Measurements from ENCODE around the gene CDC6. TPM values are rescaled to one million over a fixed set of nuclear protein-coding genes. Genes with fewer than 3 reads are reported as not detected.

Gene CDC6
- total RNA-seq, 2 experiments from 2014 or later = 105 to 171 TPM

- CTCF ChIA-PET = interaction anchor here (0.6 to 1.5 kb wide), 4 partner anchors 45 to 249 kb away, joined by 3 to 5 read pairs (median 4); no protein-coding TSS in a partner anchor
- POLR2A ChIA-PET = no interaction called here
- no peaks in the 10 kb centered on the region for H3K9me3 Mint-ChIP-seq (ENCODE audit: low read depth)
Observed at GRCh38 chr17:40348136-40348504, 60.4 kb downstream of the CDC6 start.

GRCh38 chr17:40348562-40349476 lies 61.1 kb downstream of the CDC6 start:
- peaks cover 48% of the 10 kb centered on the region for H3K4me1 Mint-ChIP-seq
- no peak for DNase-seq

More at GRCh38 chr17:40348136-40348504, 60.4 kb downstream of the CDC6 start:
- Mint-ChIP-seq H3K4me1 (peaks cover 54% of the 10 kb centered on the region), H3K4me3 (no peak overlapping the region), H3K36me3 (ENCODE audit: low read depth) (peaks cover 23% of the 10 kb centered on the region), H3K27ac (peak overlapping the region; percentile 0), H3K27me3 (no peaks in the 10 kb centered on the region)
- intact Hi-C loops (cut with DNase I, micrococcal nuclease) = no loop called here
- ATAC-seq (no peak), DNase-seq (no peak)

GRCh38 chr17:40349477-40349894 lies 61.8 kb downstream of the CDC6 start:
- ATAC-seq (no peak), DNase-seq (no peak)
- CTCF ChIA-PET = interaction anchor here (0.5 to 1.0 kb wide), 3 partner anchors 41 to 82 kb away, joined by 3 read pairs; no protein-coding TSS in a partner anchor
- POLR2A ChIA-PET = no interaction called here
- no peaks in the 10 kb centered on the region for H3K9me3 Mint-ChIP-seq (ENCODE audit: low read depth)
- no peak overlapping the region for H3K4me3 Mint-ChIP-seq
- peaks cover 41% of the 10 kb centered on the region for H3K4me1 Mint-ChIP-seq
- H3K27me3 Mint-ChIP-seq = no peaks in the 10 kb centered on the region
- H3K27ac Mint-ChIP-seq = no peak overlapping the region
- intact Hi-C loops (cut with DNase I, micrococcal nuclease) = no loop called here
- H3K36me3 Mint-ChIP-seq (ENCODE audit: low read depth) = peaks cover 24% of the 10 kb centered on the region

More at GRCh38 chr17:40348562-40349476, 61.1 kb downstream of the CDC6 start:
- Mint-ChIP-seq H3K27me3 (no peaks in the 10 kb centered on the region), H3K4me3 (no peak overlapping the region), H3K36me3 (ENCODE audit: low read depth) (peaks cover 24% of the 10 kb centered on the region), H3K9me3 (ENCODE audit: low read depth) (no peaks in the 10 kb centered on the region), H3K27ac (peak overlapping the region; percentile 0)
- ChIA-PET POLR2A (no interaction called here), CTCF (interaction anchor here (0.5 to 1.2 kb wide), 7 partner anchors 17 to 250 kb away, joined by 3 to 5 read pairs (median 3); no protein-coding TSS in a partner anchor)
- intact Hi-C loops (cut with DNase I, micrococcal nuclease) = no loop called here
- ATAC-seq = no peak

- CTCF ChIA-PET = interaction anchor here (0.8 kb wide), 1 partner anchor 42 kb away, joined by 3 read pairs; no protein-coding TSS in a partner anchor
- peak overlapping the region; percentile 20 for H3K27ac Mint-ChIP-seq
- H3K4me1 Mint-ChIP-seq = peaks cover 35% of the 10 kb centered on the region
- ATAC-seq (no peak), DNase-seq (no peak)
- no peak overlapping the region for H3K4me3 Mint-ChIP-seq
- intact Hi-C loops (cut with DNase I, micrococcal nuclease) = no loop called here
- no peaks in the 10 kb centered on the region for H3K9me3 Mint-ChIP-seq (ENCODE audit: low read depth)
- peaks cover 24% of the 10 kb centered on the region for H3K36me3 Mint-ChIP-seq (ENCODE audit: low read depth)
- no peaks in the 10 kb centered on the region for H3K27me3 Mint-ChIP-seq
- POLR2A ChIA-PET = no interaction called here
Observed at GRCh38 chr17:40349895-40350688, 62.4 kb downstream of the CDC6 start.

- peaks cover 29% of the 10 kb centered on the region for H3K4me1 Mint-ChIP-seq
Observed at GRCh38 chr17:40350689-40351358, 63.1 kb downstream of the CDC6 start.

GRCh38 chr17:40351359-40352236 lies 63.9 kb downstream of the CDC6 start:
- Mint-ChIP-seq H3K4me3 (no peak overlapping the region), H3K4me1 (peaks cover 21% of the 10 kb centered on the region), H3K27me3 (no peaks in the 10 kb centered on the region), H3K27ac (no peak overlapping the region), H3K9me3 (ENCODE audit: low read depth) (no peaks in the 10 kb centered on the region), H3K36me3 (ENCODE audit: low read depth) (peaks cover 27% of the 10 kb centered on the region)
- CTCF ChIA-PET = interaction anchor here (0.6 to 6.4 kb wide), 9 partner anchors 10 to 62 kb away, joined by 3 to 125 read pairs (median 4); partner anchors contain the start of gene RARA
- intact Hi-C loops (cut with DNase I, micrococcal nuclease) = no loop called here
- POLR2A ChIA-PET = interaction anchor here (0.5 kb wide), 1 partner anchor 54 kb away, joined by 4 read pairs; no protein-coding TSS in a partner anchor
- ATAC-seq (no peak), DNase-seq (no peak)

More at GRCh38 chr17:40350689-40351358, 63.1 kb downstream of the CDC6 start:
- DNase-seq (no peak), ATAC-seq (no peak)
- Mint-ChIP-seq H3K27ac (no peak overlapping the region), H3K9me3 (ENCODE audit: low read depth) (no peaks in the 10 kb centered on the region), H3K4me3 (no peak overlapping the region), H3K27me3 (no peaks in the 10 kb centered on the region), H3K36me3 (ENCODE audit: low read depth) (peaks cover 27% of the 10 kb centered on the region)
- CTCF ChIA-PET = interaction anchor here (0.7 to 6.4 kb wide), 4 partner anchors 17 to 57 kb away, joined by 3 to 125 read pairs (median 6); partner anchors contain the start of gene RARA
- intact Hi-C loops (cut with DNase I, micrococcal nuclease) = no loop called here
- POLR2A ChIA-PET = interaction anchor here (0.5 kb wide), 1 partner anchor 54 kb away, joined by 4 read pairs; no protein-coding TSS in a partner anchor

- Mint-ChIP-seq H3K27me3 (no peaks in the 10 kb centered on the region), H3K4me1 (peaks cover 15% of the 10 kb centered on the region), H3K36me3 (ENCODE audit: low read depth) (peaks cover 27% of the 10 kb centered on the region), H3K4me3 (no peak overlapping the region), H3K9me3 (ENCODE audit: low read depth) (no peaks in the 10 kb centered on the region), H3K27ac (no peak overlapping the region)
- CTCF ChIA-PET = interaction anchor here (0.6 to 6.4 kb wide), 8 partner anchors 9 to 62 kb away, joined by 3 to 125 read pairs (median 5); partner anchors contain the start of gene RARA
- POLR2A ChIA-PET = no interaction called here
- no peak for DNase-seq
- intact Hi-C loops (cut with DNase I, micrococcal nuclease) = no loop called here
- no peak for ATAC-seq
Observed at GRCh38 chr17:40352237-40352778, 64.6 kb downstream of the CDC6 start.

- peaks cover 12% of the 10 kb centered on the region for H3K4me1 Mint-ChIP-seq
- no peaks in the 10 kb centered on the region for H3K27me3 Mint-ChIP-seq
- peak overlapping the region; percentile 18 for H3K27ac Mint-ChIP-seq
- peak; percentile 54 for ATAC-seq
- CTCF ChIA-PET = interaction anchor here (0.6 to 6.4 kb wide), 7 partner anchors 8 to 135 kb away, joined by 3 to 125 read pairs (median 4); no protein-coding TSS in a partner anchor
- H3K36me3 Mint-ChIP-seq (ENCODE audit: low read depth) = peaks cover 27% of the 10 kb centered on the region
- intact Hi-C loops (cut with DNase I, micrococcal nuclease) = no loop called here
- DNase-seq = no peak
- POLR2A ChIA-PET = no interaction called here
- H3K4me3 Mint-ChIP-seq = no peak overlapping the region
- no peaks in the 10 kb centered on the region for H3K9me3 Mint-ChIP-seq (ENCODE audit: low read depth)
Observed at GRCh38 chr17:40352779-40353394, 65.2 kb downstream of the CDC6 start.

Data from activated CD4-positive, alpha-beta T cell treated with anti-CD3 and anti-CD28 coated beads for 36 hours (primary cell).